ENCODE data around the gene ZFYVE21. TPM values are rescaled to one million over a fixed set of nuclear protein-coding genes. Genes with fewer than 3 reads are reported as not detected.
A peak's percentile ranks its signal among the peaks of the same experiment; 100 is the strongest.

Gene ZFYVE21
- total RNA-seq, 1 donor from 2014 or later, result 90.9 TPM

DNA sequence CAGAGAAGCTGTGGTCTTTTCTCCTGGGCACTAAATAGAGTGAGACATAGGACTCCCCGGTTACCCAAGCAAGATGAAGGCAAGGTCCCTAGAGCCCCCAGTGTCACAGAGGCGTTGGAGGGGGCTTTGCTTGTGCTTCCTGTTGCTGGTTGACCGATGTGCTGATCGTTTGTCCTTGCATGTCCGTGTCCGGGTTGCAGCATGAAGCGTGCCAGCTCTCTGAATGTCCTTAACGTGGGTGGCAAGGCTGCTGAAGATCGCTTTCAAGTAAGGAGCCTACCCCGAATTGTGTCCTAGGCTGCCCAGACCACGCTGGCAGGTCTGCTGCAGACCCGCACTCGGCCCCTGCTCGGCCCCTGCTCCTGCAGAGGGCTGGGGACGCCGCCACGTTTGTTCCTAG lies 23.5 kb upstream of the ZFYVE21 start:
- DNase-seq (ENCODE audit: low spot score), result no peak

DNA sequence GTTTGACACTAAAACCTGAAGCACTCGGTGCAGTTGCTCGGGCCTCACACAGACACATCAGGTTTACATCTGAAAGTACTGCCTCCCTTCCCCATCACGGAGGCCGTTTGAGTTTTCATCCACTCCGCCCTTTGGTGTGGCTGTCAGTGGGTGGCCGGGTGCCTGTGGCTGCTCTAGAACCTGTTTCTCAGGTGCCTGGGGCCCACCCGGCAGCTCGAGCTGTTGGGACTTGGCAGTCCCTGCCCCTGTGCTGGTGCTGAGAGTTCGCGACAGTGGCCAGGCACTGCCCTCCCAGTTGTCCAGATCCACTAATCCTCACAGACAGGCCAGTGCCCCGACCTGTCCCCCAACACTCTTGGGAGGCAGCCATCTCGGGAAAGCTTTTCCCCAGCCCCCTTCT lies 22.7 kb upstream of the ZFYVE21 start:
- no peak for DNase-seq (ENCODE audit: low spot score)

DNA sequence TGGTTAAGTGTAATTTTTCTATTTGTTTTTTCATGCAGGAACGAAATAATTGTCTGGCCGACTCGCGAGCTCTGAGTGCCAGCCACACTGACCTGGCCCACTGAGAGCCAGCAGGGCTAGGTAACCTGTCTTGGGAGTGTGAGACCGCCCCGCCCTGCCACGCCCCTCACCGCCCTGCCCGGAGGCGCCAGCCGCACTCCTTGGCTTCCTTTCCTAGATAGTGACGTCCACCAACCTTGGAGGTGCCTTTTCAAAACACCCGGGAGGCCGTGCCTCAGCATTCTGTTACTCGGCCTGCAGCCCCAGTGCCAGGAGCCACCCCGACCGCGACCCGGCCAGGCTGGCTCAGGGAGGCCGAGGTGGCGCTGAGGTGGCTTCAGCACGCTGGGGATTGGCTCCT lies 22.1 kb upstream of the ZFYVE21 start:
- no peak for DNase-seq (ENCODE audit: low spot score)

DNA sequence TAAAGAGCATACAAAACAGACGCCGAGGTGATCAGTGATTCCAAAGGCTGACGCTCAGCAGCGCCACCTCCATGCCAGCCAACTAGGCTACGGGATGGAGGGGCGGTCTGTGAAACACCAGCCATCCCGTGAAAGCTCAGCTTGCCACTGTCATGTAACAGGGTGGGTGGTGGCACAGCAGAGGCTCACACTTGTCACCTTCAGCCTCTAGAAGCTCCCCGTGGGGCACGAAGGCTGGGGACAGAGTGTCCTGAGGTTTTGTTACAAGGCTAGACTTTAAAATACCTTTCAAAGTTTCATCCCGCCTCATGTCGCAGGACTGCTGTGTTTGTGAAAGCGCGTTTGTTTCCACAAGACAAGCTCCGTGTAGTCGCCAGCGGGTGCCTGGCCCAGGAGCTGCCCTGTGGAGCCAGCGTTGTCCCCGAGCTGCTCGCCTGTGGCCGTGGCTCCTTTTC lies 21.0 kb upstream of the ZFYVE21 start:
- no peak for DNase-seq (ENCODE audit: low spot score)

DNA sequence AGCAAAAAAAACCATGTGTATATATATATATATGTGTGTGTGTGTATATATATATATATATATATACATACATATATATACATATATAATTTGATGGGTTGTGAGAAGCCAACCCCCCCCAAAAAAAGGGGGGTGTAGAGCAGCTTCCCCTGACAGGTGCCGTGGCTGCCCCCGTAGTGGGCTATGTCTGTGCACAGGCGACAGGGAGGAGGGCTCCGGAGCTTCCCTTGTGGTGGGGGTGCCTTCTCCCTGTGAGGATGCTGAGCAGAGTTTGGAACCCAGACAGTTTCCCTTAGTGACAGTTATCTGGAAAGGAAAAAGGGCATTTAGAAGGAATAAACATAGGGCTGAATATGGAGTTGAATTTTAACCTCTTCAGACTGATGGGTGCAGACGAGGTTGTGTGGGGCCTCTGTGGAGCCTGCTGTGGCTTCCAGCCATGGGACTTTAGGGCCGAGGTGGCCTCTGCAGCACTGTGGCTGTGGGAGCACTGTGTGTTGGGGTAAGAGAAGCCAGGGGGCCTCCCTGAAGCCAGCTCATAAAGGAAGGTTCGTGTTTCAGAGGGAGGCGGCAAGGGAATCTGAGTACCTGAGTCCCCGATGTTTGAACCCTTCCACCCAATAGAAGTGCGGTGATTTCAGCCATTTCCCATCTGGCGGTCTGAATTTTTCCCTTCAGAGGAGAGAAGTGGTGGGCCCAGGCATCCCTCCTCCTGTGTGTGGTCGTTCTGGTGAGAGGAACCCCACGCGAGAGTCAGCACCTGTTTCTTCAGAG lies 20.1 kb upstream of the ZFYVE21 start:
- no peak for DNase-seq (ENCODE audit: low spot score)

DNA sequence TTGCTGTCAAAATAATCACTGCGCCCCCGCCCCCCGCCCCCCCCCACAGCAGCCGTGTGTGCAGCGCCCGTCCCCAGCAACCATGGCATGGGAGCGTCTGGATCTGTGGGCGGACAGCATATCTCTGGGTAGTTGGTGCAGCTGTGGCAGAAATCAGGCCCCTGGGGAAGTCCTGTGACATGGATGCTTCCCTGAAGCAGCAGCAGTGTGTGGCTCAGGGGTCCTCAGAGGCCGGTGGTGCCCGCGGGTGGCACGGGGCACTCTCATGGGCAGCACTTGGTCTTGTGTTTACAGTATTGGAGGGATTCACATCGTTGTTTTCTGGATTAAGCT lies 19.6 kb upstream of the ZFYVE21 start:
- DNase-seq (ENCODE audit: low spot score), result no peak

DNA sequence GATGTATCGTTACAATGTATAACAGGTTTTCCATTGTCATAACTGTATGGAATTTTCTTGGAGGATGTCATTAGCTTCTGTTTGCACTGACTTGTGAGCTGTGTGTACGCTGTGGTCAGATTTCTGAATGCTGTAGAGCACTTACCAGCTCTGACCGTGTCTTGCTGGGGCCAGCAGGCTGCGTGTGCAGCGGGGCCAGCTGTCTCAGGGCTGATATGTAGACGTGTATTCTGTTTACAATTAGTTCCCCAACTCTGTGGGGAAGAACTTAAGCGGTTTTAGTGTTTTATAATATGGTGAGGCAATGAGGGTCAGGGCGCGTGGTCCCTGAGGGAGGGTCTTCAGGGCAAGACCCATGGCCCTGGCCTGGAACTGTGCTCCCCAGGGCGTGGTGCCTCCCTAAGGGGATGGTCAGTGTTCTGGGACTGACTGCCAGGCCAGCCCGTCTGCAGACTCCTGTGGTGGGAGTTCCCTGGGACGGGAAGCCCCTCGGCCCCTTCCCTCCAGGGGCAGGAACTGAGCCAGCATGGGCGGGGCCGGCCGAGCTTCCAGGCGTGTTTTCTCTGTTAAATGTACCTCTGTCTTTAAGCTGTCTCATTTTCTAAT lies 19.0 kb upstream of the ZFYVE21 start:
- no peak for DNase-seq (ENCODE audit: low spot score)

DNA sequence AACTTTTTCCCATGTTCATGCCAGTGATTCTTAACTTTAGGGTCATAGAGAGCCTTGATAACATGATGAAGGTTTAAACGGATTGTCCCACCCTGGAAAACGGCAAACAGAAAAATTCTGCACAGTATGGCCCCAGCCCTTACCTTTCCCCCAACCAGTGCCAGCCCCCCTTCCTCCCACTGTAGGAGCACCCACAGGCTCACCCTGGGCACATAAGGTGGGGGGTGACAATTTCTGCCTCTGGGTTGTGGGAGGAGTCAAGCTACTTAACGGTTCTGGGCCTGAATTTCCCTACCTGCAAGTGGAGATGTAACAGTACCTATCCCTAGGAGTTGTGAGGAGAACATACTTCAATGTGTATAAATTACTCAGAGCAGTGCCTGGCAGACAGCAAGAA lies 18.4 kb upstream of the ZFYVE21 start:
- no peak for DNase-seq (ENCODE audit: low spot score)

DNA sequence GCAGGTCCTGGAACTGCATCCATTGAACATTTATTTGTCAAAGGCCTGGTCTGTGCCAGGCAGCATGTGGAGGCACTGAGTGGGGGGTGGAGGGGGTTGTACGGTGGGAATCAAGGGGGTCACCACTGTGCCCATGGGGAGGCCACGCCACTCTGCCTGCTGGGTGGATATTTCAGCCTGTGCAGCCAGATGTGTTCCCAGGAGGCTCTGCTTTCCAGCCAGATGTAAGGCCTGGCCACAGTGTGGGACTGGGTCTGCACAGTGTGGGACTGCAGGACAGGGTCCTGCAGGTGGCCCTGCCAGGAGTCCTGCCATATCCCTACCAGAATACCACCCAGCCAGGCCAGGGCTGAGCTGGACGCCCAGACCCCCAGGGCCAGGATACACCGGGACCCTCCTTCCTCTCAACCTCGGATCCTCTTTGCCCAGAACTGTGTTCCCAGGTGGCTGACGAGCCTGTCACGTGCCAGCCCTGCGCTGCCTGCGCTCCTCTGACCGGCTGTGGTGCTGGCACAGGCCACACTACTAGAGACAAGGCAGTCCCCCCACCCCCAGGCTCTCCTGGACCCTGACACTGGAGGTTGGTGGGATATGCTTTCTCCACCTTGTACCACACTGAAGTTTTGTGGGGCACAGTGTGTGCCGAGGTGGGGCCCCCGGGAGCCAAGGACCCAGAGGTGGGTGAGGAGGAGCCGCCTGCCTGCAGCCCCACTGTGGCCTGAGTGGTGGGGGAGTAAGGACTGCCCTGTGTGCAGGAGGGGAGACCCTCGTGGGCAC lies 17.8 kb upstream of the ZFYVE21 start:
- no peak for DNase-seq (ENCODE audit: low spot score)

DNA sequence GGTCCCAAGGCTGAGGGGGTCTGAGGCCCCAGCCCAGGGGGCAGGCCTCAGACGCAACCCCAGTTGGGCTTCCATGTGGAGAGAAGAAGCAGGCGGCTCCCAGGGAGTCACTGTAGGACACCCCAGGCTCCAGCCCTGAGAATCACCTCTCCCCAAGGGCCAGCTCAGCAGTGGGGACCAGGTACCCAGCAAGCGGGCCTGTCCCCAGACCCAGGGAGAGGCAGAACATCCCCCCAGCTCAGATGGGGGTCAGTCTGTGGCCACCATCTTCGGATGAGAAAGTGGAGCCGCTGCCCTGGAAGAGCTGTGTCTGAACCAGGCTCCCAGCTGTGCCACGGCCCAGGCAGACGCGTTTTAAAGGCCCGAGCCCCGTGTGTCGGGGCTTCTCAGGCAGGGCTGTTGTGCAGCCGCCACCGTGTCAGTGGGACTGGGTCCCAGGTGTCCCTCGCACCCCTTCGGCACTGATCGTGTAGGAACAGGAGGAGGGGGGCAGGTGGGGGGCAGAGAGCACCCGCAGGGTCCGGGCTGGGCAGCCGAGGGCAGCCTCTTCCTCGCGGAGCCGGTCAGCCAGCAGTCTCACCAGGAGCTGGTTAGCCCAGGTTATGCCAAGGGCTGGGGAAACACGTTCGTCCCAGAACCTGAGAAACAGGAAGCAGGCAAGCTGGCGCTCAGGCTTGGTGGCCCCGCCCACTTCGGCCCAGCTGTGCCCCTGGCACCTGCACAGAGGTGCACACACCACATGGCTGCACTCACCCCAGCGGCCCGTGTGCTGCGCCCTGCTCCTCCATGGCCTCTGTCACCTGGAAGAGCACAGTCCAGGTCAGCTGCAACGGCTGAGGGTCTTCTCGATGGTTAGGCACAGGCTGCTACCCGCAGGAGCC lies 17.0 kb upstream of the ZFYVE21 start:
- DNase-seq (ENCODE audit: low spot score), result peak; percentile 87

DNA sequence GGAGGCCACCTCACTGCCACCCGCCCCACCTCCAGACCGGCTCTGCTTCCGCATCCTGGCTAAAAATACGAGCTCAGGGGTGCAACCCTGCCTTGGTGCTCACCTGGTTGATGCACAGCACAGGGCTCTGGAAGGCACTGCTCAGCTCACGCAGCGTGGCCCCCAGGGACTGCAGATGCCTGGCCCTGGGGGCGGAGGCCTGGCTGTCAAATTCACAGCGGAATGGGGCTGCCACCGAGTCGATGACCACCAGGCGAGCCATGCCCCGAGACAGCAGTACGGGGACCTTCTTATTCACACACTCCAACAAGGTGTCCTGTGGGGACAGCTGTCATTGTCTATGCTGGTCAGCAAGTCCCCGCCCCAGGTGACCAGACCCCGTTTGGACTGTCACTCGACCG lies 16.3 kb upstream of the ZFYVE21 start:
- no peak for DNase-seq (ENCODE audit: low spot score)

DNA sequence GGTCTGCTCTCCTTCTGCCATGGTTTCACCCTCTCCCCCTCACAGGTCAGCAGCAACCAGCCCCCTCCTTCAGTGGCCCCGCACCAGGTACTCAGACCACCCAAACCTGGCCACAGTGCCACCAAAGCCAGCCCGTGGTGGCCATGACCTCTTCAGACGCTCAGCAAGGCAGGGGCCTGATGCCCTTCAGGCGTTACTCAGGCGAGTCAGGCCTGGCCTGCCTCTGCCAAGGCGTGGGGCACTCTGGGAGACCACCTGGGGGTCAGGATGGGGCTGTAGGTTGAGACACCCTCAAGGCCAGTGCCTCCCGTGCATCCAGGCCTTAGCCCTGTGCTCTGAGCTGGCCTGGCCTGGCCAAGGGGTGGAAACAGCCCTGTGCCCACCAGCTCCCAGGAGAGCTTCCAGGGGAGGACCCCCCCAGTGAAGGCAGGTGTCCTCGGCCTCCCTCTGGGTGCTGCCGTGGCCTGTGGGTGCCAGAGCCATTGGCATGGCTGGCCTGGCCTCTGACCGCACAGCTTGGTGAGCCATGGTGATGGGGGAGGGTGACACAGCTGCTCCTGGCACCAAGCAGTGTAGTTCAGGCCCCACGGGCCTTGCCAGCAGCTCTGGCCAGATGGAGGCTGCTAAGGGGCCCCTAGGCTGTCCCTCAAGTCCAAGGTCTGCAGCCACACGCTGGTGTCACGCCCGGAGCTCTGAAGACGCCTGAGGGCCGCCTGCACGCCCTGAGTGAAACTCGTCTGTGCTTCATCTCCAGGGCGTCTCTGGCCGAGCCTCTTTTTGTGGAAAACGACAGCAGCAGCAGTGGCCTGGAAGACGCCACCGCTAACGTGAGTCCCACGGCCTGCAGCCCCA lies 15.5 kb upstream of the ZFYVE21 start:
- no peak for DNase-seq (ENCODE audit: low spot score)

DNA sequence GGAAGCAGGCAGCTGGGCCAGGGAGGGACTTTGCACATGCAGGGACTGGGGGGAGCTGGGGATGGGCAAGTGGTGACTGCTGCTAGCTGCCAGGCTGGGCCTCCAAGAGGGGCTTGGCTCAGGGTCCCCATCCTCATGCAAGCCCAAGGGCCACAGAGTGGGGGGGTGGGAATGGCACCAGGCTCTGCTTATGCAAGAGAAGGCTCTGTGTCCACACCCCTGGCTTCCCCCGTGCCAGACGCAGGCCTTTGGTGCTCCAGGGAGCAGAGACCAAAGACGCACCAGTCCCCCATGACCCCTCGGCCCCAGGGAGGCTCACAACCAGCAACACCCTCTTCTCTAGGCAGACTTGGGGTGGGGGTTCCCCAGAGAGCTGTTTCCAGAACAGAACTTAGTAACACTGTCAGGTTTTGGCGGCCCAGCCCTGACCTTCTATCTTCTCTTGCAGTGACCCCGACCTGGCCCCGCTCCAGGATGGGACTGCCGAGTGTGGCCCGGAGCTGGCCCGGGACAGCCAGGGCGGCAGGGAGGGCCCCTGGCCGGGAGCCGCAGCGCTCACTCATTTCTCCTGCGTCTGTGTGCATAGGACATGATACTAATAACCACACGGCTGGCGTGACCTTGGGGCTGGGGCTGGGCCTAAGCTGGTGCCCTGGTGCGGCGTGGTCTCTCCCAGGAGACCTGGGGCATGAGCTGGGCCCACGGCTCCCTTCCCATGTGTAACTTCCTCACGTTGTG lies 14.7 kb upstream of the ZFYVE21 start:
- no peak for DNase-seq (ENCODE audit: low spot score)

DNA sequence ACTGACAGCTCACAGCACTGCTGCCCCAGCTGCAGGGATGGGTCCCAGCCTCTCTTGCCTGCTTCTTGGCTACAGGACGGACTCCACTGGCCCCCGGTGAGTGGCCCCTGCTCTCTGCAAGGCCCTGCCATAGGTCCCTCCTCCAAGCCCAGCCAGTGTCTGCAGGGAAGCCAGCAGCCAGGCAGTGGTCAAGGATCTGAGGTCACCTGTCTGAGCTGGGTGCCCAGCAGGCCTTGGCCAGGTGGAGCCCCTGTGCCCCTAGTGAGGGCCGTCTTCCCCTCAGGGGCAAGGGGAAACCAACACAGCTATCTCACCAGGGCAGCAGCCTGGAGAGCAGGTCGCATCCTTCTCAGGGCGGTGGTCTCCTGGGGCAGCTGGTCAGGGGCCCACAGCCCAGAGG lies 13.5 kb upstream of the ZFYVE21 start:
- DNase-seq (ENCODE audit: low spot score), result no peak

DNA sequence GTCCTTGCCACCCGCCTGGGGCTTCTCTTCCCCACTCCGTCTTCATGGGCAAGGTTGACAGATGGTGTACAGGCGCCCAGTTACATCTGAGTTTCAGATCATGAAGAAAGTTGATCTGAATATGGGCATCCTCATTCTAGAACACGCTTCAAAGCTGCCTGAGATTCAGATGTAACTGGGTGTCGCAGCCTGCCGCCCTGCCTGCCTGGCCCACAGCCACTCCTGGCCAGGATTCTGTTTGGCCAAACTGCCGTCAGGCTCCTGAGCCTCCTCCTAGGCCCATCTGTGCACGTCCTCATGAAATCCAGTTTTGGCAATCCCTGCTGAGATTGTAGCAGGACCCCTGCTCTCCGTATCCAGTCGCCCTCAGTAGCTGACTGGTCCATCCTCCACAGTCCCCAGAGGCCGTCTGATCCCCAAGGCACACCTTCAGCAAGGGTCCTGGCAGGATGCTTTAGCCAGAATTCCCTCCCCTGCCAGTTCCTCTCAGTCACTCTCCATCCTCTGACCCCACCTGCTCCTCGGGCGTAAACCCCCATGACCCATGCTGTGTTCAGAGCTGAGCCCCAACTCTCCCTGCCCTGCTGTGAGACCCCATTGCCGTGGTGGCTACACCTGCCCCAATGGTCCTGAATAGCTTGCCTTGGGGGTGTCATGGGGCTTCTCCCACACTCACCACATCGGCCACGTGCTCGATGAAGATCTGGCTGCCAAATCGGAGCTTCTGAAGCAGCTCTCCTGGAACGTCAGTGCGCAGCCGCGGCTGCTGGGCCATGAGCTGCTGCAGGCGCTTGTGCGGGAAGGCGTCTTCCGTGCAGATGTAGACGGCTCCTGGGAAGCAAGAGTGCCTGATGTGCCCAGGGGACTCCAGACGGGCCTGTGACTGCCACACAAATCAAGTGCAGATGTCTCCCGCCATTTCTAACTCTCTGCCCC lies 12.8 kb upstream of the ZFYVE21 start:
- DNase-seq (ENCODE audit: low spot score), result no peak

DNA sequence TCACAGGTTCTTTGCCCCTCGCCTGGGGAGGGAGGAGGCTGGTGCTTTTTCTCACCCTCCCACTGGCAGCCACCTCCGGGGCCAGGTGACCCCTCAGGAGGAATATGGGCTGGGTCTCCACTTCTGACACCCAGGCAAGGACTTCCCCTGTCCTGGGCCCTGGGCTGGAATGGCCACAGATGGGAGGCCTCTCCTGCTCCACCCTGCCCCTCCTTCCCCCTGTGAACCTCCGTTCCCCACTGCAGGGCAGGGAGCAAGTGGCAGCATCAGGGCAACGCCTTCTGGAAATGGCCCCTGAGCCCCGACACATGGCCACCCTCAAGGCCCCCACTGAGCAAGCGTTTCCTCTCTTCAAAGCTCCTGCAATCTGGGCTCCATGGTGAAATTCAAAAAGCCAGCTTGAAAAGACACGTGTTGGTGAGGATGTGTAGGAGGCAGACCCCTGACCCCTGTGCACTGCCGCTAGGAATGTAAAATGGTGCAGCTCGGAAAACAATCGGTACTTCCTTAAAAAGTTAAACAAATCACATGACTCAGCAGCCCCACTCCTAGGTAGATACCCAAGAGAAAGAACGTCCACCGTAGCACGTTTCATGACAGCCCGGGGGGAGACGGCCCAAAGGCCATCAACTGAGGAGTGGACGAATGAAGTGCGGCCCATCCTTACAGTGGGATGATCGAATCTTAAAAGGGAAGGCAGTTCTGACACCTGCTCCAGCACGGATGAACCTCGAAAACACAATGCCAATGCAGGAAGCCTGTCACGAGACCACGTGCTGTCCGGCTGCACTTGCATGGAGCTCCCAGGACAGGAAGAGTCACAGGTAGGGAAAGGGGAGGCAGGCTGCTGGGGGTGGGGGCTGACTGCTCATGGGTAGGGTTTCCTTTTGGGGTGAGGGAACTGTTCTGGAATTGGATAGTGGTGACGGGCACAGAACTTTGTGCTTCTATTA lies 11.9 kb upstream of the ZFYVE21 start:
- DNase-seq (ENCODE audit: low spot score), result no peak

DNA sequence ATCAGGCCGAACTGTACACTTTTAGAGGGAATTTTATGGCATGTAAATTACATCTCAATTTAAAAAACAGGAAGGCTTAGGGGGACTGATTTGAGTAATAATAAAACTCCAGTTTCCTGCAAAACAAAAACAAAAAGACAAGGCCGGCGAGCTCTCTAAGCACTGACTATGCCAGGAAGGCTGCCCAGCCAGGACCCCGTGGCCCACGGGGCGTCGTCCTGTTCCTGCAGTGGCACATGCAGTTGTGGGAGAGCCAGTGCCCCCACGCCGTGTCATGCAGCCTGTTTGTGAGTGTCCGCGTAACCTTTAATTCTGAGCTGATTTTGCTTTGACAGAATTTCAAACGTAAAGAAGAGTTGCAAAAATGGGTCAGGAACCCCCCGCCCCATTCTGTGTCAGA lies 10.9 kb upstream of the ZFYVE21 start:
- DNase-seq (ENCODE audit: low spot score), result no peak

DNA sequence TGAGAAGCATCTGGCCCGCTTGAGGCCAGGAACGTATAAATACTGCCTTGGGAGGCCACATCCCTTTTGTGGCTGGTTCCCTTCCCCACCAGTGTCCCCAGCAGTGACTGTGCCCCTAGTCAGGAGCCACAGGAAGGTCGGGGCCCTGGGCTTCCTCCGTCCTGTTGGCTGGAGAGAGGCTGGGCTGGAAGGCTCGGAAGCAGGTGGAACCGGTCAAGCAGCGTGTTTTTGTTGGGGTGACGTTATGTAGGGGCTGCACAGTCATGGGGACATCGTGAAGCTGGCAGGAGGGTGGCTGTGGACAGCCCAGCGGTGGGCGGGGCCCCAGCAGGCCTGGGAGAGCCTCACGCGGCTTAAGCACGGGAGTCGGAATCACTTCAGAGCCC lies 10.5 kb upstream of the ZFYVE21 start:
- peak; percentile 90 for DNase-seq (ENCODE audit: low spot score)
